ENCODE measurements around the gene EPB41L4B. TPM values are rescaled to one million over a fixed set of nuclear protein-coding genes. Genes with fewer than 3 reads are reported as not detected.

Gene EPB41L4B
- total and polyA plus RNA-seq, 2 of the 13 experiments (the other 11 are each of a cell fraction or from before 2014, with no cell fraction given), result 17.6 to 22.1 TPM

DNA sequence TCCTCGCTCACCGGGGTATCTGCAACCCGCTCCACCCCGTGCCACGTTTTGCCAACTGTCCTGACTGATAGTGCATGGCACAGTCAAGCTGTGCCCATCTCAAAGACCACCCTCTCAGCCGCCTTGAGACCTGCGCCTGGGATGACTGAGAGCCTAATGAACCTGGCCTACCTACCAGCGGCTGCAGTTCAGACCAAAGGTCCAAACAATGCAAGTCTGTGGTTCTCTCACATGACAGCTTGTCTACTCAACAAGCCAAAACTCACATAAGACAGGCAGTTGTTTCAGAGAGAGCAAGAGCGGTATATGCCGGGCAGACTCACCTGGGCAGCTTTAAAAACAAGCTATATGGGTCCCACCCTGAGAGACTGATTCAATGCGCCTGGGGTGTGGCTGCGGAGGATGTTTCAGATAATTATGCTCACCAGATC, 70.5 kb downstream of the EPB41L4B start:
- 47% methylated on average over 11 of the region's 12 CpGs for WGBS (ENCODE audit: low lambda C conversion rate)
- CTCF ChIA-PET (ENCODE audit: low intra/inter-chr PET ratio, low total read pairs), result interaction anchor here (1.3 kb wide), 1 partner anchor 96 kb away, joined by 3 read pairs; no protein-coding TSS in a partner anchor
- Histone ChIP-seq H3K27ac (ENCODE audit: extremely low read length, insufficient read depth, low read length) (peak overlapping the region; percentile 90), H3K4me1 (ENCODE audit: insufficient read depth, low read length) (peaks cover 62% of the 10 kb centered on the region), H3K4me3 (replicated peaks in 1 of 3; ENCODE audit: insufficient read depth in 1 of 3, low read depth in 2 of 3, low read length in 3 of 3) (peak overlapping the region in 2 of 3 experiments; percentile 15 to 42; a peak in 2 of 6 replicates), H3K4me2 (ENCODE audit: low read depth, low read length) (peak overlapping the region; percentile 72), H4K20me1 (ENCODE audit: insufficient read depth, low read length) (no peaks in the 10 kb centered on the region), H3K79me2 (ENCODE audit: insufficient read depth, low read length) (no peaks in the 10 kb centered on the region), H3K27me3 (ENCODE audit: control insufficient read depth in 1 of 2, insufficient read depth in 2 of 2, low read length in 2 of 2) (no peaks in the 10 kb centered on the region), H2AFZ (ENCODE audit: low read length) (no peak overlapping the region), H3K36me3 (replicated peaks in 1 of 2; ENCODE audit: control insufficient read depth in 1 of 2, insufficient read depth in 2 of 2, low read length in 2 of 2) (peaks cover 1 to 11% of the 10 kb centered on the region in 2 experiments), H3K9me3 (ENCODE audit: low read length) (no peaks in the 10 kb centered on the region), H3K9ac (ENCODE audit: insufficient read depth, low read depth, low read length) (peak overlapping the region; percentile 62)
- DNase-seq (ENCODE audit: low spot score) (peak; percentile 70), FAIRE-seq (peak; percentile 69), ATAC-seq (peak; percentile 32)
- BruUV-seq (replicated peaks), result no TSS peak
- in situ Hi-C loops (cut with HindIII; ENCODE audit: extremely low pct_ligation_motif_present, low pct_unique_long_range_greater_than_20kb) (no loop called here), intact Hi-C loops (cut with micrococcal nuclease; ENCODE audit: unreplicated experiment) (loop anchor here (1.0 to 2.0 kb wide), 2 partner anchors 68 to 69 kb away; no protein-coding TSS in a partner anchor)
- POLR2A ChIA-PET, result interaction anchor here (0.9 to 3.2 kb wide), 9 partner anchors 15 to 79 kb away, joined by 4 to 17 read pairs (median 7); no protein-coding TSS in a partner anchor
- TF ChIP-seq POLR2G (IDR thresholded peaks at IDR 0.05; ENCODE audit: low read depth, low read length) (no peak), GLMP (CRISPR knock-in tag; IDR thresholded peaks at IDR 0.05; ENCODE audit: borderline replicate concordance) (no peak), ZNF414 (CRISPR knock-in tag; IDR thresholded peaks at IDR 0.05) (no peak), ZNF564 (CRISPR knock-in tag; IDR thresholded peaks at IDR 0.05) (0 out of 2 replicates have a peak, but pooled peaks have one; percentile 16), ZNF33A (CRISPR knock-in tag; IDR thresholded peaks at IDR 0.05; ENCODE audit: borderline replicate concordance) (no peak), STAG1 (CRISPR knock-in tag; IDR thresholded peaks at IDR 0.05) (no peak), PAX8 (CRISPR knock-in tag; IDR thresholded peaks at IDR 0.05; ENCODE audit: borderline replicate concordance) (0 out of 2 replicates have a peak, but pooled peaks have one; percentile 19), ZEB1 (IDR thresholded peaks at IDR 0.05; ENCODE audit: insufficient replicate concordance, low read depth) (no peak), HNF4G (IDR thresholded peaks at IDR 0.05; ENCODE audit: borderline replicate concordance, low read depth, low read length) (0 out of 2 replicates have a peak, but pooled peaks have one; percentile 25), HNF4G (CRISPR knock-in tag; IDR thresholded peaks at IDR 0.05; ENCODE audit: borderline replicate concordance, low read depth) (no peak), NFATC3 (CRISPR knock-in tag; IDR thresholded peaks at IDR 0.05) (no peak), ZNF580 (CRISPR knock-in tag; IDR thresholded peaks at IDR 0.05; ENCODE audit: borderline replicate concordance, low read depth) (no peak), HDAC2 (CRISPR knock-in tag; IDR thresholded peaks at IDR 0.05) (peak; percentile 18; the same call in 1 of the 2 replicates)
- TF ChIP-seq, protein P1, sequence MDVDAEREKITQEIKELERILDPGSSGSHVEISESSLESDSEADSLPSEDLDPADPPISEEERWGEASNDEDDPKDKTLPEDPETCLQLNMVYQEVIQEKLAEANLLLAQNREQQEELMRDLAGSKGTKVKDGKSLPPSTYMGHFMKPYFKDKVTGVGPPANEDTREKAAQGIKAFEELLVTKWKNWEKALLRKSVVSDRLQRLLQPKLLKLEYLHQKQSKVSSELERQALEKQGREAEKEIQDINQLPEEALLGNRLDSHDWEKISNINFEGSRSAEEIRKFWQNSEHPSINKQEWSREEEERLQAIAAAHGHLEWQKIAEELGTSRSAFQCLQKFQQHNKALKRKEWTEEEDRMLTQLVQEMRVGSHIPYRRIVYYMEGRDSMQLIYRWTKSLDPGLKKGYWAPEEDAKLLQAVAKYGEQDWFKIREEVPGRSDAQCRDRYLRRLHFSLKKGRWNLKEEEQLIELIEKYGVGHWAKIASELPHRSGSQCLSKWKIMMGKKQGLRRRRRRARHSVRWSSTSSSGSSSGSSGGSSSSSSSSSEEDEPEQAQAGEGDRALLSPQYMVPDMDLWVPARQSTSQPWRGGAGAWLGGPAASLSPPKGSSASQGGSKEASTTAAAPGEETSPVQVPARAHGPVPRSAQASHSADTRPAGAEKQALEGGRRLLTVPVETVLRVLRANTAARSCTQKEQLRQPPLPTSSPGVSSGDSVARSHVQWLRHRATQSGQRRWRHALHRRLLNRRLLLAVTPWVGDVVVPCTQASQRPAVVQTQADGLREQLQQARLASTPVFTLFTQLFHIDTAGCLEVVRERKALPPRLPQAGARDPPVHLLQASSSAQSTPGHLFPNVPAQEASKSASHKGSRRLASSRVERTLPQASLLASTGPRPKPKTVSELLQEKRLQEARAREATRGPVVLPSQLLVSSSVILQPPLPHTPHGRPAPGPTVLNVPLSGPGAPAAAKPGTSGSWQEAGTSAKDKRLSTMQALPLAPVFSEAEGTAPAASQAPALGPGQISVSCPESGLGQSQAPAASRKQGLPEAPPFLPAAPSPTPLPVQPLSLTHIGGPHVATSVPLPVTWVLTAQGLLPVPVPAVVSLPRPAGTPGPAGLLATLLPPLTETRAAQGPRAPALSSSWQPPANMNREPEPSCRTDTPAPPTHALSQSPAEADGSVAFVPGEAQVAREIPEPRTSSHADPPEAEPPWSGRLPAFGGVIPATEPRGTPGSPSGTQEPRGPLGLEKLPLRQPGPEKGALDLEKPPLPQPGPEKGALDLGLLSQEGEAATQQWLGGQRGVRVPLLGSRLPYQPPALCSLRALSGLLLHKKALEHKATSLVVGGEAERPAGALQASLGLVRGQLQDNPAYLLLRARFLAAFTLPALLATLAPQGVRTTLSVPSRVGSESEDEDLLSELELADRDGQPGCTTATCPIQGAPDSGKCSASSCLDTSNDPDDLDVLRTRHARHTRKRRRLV (CRISPR knock-in tag; IDR thresholded peaks at IDR 0.05), result no peak
- TF ChIP-seq, protein P2, sequence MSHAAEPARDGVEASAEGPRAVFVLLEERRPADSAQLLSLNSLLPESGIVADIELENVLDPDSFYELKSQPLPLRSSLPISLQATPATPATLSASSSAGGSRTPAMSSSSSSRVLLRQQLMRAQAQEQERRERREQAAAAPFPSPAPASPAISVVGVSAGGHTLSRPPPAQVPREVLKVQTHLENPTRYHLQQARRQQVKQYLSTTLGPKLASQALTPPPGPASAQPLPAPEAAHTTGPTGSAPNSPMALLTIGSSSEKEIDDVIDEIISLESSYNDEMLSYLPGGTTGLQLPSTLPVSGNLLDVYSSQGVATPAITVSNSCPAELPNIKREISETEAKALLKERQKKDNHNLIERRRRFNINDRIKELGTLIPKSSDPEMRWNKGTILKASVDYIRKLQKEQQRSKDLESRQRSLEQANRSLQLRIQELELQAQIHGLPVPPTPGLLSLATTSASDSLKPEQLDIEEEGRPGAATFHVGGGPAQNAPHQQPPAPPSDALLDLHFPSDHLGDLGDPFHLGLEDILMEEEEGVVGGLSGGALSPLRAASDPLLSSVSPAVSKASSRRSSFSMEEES (CRISPR knock-in tag; IDR thresholded peaks at IDR 0.05), result 0 out of 2 replicates have a peak, but pooled peaks have one; percentile 36

All from HepG2 (cell line).